OCI-M1 (cell line): ENCODE measurements around the gene TRPV5.

Experiments
- DNase-seq: peaks from one replicate; lab custom pipeline; 2025; lab: John Stamatoyannopoulos, UW

TRPV5 gene

DNA sequence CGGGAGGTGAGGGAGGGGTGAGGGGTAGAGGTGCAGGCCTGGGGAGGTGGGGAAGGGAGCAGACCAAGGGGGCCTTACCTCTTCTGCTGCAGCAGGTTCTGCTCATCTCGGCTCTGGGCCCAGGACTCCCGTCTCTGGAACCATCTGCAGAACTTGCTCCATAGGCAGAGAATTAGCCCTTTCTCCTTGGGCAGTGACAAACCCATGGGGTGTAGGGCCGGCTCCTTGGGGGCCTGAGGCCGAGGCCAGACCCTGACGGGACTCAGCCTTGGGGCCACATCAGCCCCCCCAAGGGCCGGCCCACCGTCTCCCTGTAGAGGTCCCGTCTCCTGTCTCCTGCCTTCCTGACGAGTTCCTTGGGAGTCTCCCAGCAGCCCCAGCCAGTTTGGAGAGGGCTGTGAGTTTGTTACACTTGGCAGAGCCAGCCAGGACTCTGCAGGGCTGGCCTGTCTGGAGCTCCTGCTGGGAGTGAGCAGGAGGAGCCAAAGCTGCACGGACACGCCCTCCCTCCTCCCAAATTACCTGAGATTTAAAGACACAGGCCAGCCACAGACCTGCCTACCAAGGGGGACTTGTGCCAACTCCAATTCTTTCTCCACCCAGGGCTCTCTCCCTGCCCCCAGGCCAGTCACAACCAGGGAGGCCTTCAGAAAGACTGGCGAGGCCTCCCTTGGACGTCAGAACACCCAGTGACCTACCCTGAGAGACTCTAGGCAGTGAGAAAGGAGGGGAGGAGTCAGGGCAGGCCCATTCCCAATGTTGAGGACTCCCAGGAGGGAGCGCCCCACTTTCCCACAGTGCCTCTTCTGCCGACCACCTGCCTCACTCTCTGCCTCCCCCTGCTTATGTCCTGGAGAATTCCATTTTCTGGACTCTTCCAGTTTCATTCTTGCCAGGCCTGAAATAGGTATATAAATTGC is 48.0 kb downstream of the TRPV5 start, which contains the start of gene TRPV6:
TSS of gene TRPV6 (minus strand) at position 435 of the 920 bp plus-strand sequence.
- no peak for DNase-seq

DNA sequence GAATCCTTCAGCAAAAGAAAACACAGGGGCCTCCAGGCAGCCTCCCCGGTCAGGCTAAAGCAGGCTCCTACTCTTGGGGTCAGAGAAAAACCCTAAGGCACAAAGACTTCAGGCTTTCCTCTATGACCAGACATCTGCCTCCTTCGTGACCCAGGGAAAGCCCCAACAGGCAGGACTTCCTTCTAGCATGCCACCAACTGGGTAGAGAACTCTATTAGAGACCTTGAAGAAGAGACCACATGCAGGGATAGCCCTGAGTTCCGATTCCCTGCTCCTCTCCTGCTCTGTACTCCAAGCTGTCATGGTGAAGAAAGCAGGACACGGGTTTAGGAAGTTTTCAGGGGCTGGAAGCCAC is 49.3 kb downstream of the TRPV5 start:
- no peak for DNase-seq

DNA sequence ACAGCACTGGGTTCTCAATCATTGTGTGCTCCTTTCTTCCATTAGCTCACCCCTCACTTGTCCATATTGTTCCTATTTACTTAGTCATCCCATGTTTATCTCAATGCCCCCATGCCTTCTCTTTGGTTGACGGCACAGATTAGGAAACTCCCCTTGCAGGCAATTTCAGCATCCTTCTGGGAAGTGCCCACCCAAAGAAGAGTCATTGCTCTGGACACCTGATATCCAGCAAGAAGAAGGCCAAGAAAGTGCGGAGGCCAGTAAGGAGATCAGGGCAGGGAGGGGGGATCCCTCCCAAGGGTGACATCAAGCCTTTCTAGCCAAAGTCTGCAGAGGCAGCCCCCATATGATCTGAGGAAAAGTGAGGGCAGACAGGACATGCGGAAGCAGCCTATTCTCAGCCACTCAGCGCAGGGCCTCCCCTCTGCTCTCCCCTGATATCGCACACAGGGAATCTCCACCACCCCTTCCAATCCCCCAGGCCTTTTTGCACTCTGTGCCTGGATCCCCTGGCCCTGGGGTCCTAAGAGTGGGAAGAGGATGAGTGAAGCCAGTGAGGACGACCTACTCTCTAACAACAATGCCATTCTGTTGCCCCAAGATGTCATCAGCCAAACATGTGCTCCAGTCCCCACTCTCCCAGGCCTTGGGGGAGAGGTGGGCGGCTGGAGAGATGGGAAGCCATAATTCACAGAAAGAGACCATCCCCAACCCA is 49.8 kb downstream of the TRPV5 start:
- DNase-seq: no peak

DNA sequence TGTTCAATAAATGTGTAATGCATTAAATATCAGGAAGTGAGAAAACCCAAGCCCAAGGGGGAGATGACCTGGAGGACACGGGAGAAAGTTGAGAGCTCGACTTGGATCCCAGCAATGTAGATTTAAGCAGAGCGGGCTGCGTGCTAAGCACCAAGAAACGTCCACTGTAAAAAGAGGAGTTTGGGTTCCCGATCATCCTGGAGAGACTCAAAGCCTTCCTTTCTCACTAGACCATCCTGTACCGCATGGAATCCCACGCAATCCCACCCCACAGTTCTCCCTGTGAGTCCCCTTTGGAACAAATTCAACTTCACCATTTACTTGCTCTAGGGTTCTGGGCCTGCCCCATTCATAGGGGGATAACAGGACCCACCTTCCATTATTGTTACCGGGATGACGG is 50.4 kb downstream of the TRPV5 start:
- DNase-seq: no peak

DNA sequence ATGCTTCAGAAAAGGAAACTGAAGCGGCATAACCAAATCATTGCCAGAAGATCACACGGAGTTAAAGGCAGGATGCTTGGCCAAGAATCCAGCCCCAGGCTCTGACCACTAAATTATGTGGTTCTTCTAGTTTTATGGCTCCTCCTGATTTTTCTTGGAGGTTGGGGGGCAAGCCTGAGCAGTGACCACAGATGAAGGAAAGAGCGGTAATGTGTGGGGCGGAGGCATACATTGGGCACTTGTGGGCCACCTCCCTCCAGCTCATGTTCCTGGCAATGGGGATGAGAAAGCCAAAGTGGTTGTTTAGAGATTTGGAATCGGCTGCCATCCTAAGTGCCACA is 51.2 kb downstream of the TRPV5 start:
- no peak for DNase-seq

DNA sequence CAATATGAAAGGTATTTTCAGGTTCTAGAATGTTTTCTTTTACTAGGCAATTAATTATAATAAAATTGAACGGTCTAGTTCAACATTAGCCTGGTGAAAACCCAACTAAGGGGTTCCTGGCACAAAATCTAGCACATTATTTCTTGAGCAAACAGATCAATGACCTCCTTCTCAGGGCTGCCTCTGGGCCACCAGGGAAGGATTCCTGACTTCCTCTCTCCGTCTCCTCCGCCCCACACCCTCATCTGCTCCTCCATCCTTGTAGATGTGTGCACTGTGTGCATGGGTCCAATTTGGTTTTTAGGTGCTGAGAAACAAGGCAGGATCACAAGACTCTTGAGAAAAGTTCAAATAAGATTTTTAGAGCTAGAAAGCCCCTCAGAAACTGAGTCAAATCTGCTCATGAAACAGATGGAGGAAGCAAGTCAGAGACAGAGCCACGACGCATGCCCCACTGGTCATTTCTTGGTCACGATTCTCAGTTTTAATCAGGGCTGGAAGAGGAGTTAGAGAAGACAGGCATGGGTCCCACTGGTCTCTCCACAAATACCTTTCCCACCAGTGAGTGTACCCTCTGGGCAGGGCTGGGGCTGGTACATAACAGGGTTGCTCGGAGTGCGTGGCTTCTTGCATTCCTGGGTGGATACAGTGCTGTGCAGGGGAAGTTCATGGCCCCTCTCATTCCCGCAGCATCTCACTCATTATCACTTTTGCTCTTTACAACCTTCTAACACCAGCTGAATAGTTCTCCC is 51.8 kb downstream of the TRPV5 start:
- DNase-seq: no peak

DNA sequence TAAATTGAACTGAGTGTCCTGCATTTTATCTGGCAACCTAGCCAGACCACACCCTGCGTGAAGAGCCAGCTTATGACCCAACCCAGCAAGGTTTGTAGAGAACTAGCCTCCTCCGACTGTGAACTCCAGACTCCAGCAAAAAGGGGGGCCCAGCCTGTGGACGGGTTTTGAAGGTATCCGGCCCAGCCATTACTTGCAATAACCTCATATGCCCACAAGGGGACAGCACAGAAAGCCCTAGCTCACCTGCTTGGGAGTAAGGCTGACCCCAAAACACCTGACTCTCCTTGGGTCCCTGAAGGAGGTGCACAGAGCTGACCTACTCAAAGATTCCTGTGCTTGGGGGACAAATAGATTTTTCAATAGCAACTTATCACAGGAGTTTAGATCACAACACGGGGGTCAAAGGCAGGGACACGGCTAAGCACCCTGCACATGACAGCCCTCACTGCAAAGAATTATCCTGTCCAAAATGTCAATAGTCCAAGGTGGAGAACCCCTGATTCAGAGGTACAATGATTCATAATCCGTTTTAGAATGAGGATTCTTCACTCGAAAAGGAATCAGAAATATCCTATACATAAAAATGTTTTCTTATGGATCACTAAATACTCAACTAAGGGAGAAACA is 52.6 kb downstream of the TRPV5 start:
- peak; percentile 32 for DNase-seq

DNA sequence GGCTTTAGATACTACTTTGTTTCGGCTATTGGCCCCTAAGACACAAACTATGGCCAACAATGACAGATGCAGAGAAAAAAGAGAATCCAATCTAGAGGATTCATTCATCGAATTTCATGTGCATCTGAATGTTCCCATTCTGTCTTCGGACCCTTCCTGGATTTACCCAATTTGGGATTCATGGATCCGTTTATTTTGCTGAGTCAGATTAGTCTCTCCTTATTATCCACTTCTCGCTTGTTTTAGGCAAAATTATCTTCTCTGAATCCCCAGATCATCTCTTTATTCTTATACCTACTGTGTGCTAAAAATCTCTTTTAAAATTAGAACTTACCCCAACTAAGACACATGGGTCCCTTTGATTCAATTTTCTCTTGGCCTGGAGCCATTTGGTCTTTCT is 54.5 kb downstream of the TRPV5 start:
- DNase-seq: no peak

DNA sequence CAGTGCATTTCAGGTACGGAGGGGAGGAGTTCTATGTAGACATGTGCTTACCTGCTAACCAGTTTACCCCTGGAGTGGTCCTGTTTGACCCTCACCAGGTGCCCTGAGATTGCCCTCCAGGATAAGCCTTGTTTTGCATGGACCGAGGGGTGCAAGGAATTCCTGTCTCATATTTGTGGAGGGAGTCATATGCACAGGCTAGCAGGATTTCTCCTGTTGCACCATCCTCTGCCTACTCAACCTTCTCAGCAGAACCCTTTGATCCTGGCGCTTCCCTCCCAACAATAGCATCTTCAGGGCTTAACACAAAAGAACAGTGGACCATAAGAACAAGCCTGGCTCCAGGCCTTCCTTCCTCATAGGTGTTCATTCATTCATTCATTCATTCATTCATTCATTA is 55.2 kb downstream of the TRPV5 start:
- no peak for DNase-seq

DNA sequence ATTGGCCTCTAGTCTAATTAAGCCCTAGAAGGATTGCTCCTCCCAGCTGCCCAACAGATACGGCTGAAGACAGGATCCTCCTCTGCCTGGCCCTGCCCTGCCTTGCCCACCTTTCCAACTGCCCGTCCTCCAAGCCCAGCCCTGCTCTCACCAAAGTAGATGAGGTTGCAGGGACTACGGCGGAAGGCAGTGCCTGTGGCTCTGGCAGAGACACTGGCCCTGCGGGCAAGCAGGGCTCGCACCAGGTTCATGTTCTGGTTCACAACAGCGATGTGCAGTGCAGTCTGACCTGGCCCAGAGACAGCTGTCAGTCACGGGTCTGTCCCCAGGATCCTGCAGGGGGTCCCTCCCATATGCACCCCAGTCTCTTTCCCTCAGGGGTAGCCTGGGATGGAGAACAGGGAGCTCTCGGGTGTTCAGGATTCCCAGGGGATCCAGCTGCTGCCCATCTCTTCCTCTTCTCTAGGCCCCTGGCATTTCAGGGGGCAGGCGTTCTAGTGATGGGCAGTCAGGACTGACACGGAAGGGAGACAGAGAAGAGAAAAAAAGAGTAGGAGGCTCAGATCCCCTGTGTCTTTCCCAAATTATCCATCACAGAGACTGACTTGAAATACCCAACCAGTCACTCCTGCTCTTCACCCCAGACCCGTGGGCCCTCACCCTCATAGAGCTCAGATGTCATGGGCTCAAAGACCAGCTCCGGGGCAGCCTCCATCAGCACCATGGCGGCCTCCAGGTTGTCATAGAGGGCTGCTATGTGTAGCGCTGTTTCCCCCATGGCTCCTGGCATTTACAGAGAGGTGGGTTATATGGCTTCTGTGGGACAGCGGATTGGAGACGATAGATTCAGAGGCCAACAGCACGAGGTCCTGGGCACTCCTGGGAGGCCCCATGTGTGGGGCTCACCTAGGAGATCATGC is 56.3 kb downstream of the TRPV5 start:
- DNase-seq: no peak

DNA sequence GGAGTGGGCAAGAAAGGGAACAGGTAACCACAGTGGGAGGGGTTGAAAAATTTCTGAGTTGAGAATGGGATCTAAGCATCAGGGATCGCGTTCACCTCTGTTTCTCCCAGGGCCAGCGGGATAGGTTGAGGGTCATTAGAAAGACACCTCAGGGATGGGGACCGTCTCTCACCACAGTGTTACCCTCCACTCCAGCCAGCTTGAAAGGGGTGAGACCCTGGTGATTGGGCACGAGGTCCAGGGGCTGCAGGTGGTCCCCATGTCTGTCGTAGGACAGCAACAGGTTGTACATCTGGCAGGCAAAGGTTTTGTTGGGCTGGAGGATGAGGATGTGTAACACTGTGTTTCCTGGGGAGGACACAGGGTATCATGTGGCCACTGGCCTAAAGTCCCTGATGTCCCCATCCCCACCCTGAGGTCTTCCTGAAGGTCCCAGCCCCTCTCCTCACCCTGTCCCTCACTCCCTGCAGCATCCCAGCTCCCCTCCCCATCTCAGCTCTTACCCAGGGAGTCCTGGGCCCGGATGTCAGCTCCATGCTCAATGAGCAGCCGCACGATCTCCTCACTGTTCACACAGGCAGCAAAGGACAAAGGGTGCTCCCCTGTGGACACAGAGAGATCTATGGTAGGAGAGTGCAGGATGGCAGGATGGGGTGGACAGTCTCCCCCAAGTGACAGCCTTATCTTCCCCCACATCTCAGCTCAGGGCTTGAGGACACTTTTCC is 57.1 kb downstream of the TRPV5 start:
- no peak for DNase-seq

DNA sequence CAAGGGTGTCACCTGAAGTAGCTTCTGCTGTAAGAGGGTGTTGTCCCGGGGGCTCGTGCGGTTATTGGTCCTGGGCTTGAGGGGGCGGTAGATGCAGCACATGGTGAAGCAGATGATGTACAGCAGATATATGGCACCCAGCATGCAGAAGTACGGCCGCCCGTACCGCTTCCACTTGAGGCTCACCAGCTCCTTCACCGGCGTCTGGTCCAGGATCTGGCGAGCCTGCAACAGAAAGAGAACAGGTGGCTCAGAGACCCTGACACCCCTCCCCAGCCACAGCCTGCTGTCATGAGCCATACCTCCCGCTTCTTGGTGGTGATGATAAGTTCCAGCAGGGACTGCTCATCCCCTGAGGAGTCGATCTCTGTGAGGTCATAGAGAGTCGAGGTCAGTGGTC is 58.1 kb downstream of the TRPV5 start:
- no peak for DNase-seq

DNA sequence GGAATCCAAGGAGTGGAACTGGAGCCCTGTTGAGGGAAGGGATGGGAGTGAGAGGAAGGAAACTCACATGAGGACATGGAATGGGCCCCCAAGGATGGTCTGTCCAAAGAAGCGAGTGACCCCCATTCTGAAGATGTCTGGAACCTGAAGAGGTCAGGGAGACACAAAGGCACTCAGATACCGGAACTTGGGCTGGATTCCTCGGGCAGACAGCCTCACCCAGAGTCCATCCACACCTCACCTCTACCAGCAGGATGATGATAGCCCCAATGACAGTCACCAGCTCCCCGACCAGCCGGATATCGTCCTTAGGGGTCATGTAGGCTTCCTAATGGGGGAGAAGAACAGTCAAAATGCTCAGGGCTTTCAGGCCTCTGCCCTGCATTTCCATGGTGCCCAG is 58.7 kb downstream of the TRPV5 start:
- no peak for DNase-seq

DNA sequence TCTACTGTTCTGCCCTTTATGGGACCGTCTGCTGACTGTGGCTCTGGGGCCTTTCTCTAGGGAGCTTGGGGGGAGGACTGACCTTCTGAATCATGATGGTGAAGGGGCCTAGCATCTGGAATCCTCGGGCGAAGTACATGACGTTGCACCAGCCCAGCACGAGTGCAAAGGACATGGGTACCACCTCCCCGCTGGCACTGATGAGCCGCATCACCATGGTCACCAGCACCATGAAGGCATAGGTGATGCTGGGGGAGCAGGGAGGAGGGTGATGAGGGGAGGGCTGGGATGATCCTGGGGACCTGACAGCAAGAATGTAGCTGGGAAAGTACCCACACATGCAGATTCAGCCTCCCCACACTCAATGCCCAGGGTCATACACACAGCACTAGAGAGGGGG is 59.1 kb downstream of the TRPV5 start:
- no peak for DNase-seq

DNA sequence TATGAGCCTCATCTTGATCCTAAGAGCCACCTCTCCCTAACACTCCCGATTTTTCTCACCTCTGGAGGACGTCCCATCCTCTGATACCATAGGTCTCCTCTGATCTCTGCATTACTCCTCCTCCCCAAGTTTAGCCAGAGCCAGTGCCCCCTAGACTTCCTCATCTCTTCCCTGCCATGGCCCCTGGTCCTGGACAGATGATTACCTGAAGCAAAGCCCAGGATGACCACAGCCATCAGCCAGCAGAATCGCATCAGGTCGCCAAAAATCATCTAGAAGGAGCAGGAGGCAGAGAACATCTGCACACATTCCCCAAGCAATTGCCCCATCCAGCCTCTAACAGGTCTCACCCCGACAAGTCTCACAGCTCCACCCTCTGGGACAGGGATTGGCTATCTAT is 59.7 kb downstream of the TRPV5 start:
- DNase-seq: no peak

DNA sequence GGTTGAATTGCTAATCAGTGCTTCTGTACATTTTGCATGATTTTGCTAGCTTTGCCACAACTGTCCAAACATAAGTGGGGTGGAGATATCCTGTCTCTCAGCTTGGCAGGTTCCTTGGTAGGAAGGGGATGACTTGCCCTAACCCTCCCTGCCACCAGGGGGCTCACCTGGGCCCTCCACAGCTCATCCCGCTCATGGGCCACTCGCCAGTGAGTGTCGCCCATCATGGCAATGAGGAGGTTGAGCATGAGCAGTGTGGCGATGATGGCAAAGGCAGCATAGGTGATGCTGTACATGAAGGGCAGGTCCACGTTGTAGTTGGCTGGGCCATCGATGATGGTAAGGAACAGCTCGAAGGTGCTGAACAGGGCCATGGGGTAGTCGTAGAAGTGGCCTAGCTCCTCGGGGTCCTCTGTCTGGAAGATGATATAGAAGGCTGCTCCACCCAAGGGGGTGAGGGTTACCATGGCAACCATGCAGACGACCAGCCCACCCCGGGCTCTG is 60.2 kb downstream of the TRPV5 start:
- DNase-seq: peak; percentile 28

DNA sequence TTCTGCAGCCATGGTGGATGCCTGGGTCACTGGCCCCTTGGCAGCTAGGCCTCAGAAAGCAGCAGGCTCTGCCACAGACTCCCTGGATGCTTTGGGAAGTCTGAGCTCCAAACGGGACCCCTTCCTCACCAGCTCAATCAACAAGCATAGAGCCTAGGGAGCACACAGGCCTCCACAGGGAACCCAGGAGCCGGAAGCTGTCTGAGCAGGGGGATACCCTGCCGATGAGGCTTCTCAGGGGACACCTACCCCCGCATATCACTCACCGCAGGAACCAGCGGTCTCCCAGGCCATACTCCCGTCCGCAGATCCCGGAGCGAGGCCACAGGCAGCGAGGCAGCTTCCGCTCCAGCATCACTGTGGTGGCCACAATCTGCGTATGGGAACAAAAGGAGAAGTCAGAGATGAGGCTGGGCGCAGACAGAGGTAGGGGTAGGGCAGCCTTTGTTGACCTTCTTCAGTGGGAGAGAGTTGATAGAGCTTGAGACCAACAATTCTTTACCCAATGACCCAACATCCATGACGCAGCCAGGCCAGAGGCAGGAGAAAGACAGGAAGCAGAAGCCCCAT is 61.4 kb downstream of the TRPV5 start:
- no peak for DNase-seq

DNA sequence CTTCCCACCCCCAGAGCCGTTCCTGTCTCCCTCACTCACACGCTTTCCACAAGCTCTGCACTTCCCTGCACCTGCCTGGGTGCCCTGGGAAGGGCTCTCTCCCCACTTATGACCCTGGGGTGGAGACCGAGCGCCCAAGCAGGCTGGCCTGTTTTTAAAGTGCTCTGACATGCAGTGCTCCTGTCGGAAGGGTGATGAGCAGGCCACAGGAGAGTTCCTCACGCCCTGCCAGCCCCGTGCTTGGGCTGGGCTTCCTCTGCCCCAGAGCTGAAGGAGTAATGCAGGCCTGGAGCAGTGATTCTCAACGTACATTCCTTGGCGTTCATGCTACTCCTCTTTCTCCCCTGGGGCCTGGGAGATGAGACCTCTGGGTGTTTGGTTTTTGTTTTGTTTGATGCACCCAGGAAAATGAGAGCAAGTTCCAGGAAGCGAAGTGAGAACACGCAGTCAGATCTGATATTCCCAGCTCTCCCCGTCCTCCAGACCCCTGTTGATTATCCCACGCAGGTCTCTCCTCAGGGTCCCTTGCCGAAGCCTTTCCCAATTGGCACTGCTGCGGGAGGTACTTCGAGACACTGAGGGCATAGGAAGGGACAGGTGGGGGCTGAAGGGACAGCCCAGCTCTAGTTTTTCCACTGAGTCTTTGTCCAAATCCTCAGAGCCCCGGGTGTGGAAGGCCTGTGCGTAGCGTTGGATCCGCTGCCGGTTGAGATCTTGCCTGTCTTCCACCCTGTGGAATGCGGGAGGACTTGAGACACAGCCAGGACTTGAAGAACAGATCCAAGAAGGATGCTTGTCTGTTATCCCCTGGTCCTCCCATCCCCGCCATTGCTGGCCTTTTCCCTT is 62.1 kb downstream of the TRPV5 start:
- DNase-seq: no peak
